Activated gamma-delta T cell treated with anti-CD3 and anti-CD28 coated beads, Interleukin-2, amount 50 U/mL, for 16 hours (primary cell): ENCODE data around the gene CDK8.

ENCODE experiments used
- DNase-seq: peaks from one replicate; pipeline ENCODE4 v3.0.0-alpha.2; 2020; ENCODE audit warnings: low read depth

The CDK8 gene

DNA sequence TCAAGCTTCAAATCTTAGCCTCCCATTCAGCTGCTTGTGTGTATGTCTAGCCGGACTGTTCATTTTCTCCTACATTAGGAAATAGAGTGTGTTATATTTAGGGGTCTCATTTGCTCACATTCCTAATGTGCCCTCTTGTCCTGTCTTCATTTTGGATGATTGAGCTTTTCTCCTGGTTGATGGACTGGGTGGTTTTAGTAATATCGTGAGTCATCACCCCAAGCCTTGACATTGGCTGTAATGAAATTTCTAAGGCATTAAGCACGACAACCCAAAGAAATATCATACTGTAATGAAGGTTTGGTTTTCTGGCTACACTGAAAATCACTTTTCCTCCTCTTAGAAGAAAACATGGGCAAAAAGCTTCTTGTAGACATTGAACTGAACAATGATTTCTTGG, 192.8 kb downstream of the CDK8 start:
- DNase-seq: no peak

- no peak for DNase-seq
These were observed 194.1 kb downstream of the CDK8 start for GRCh38 chr13:26448032-26448431.

- no peak for DNase-seq
These were observed 195.3 kb downstream of the CDK8 start for GRCh38 chr13:26449063-26449848.
